CD4-positive, alpha-beta T cell treated with Interleukin-21 for 1 hour (primary cell): Measurements from ENCODE around the gene ANTKMT.
A peak's percentile ranks its signal among the peaks of the same experiment; 100 is the strongest.
"Not testable (repeated sequence)": the region's sequence is repeated elsewhere in the genome, so short reads cannot be mapped to it uniquely, and the experiment has no call there.

ENCODE experiments used
- DNase-seq: peaks from one replicate; pipeline ENCODE4 v3.0.0-alpha.2; 2020

The ANTKMT gene

GRCh38 chr16:746637-747036 lies 25.7 kb downstream of the ANTKMT start:
- no peak for DNase-seq

- DNase-seq, result no peak
Measured at GRCh38 chr16:747978-748746, 27.2 kb downstream of the ANTKMT start.

GRCh38 chr16:749010-749409 lies 28.1 kb downstream of the ANTKMT start:
- DNase-seq, result no peak

- no peak for DNase-seq
Measured at GRCh38 chr16:750485-750884, 29.5 kb downstream of the ANTKMT start.

GRCh38 chr16:751152-752006 lies 30.4 kb downstream of the ANTKMT start:
- DNase-seq, result no peak

- no peak for DNase-seq
Measured at GRCh38 chr16:752007-752312, 31.0 kb downstream of the ANTKMT start.

- not testable (repeated sequence) for DNase-seq
Measured at GRCh38 chr16:754121-754607, 33.2 kb downstream of the ANTKMT start.

GRCh38 chr16:754656-755055 lies 33.7 kb downstream of the ANTKMT start:
- DNase-seq, result peak; percentile 20

GRCh38 chr16:756428-756827 lies 35.5 kb downstream of the ANTKMT start:
- DNase-seq, result no peak

- no peak for DNase-seq
Measured at GRCh38 chr16:759110-759910, 38.4 kb downstream of the ANTKMT start.

GRCh38 chr16:760065-760464 lies 39.1 kb downstream of the ANTKMT start:
- DNase-seq, result no peak

GRCh38 chr16:760545-761343 lies 39.8 kb downstream of the ANTKMT start, which contains the start of gene MSLN:
TSS of gene MSLN (plus strand) at chr16:760734. CDS start at chr16:762681, 1,947 bp downstream.
- no peak for DNase-seq

GRCh38 chr16:761625-762513 lies 40.9 kb downstream of the ANTKMT start:
- DNase-seq, result no peak

- DNase-seq, result no peak
Measured at GRCh38 chr16:762595-763268, 41.8 kb downstream of the ANTKMT start.

- no peak for DNase-seq
Measured at GRCh38 chr16:763369-764183, 42.6 kb downstream of the ANTKMT start.

- DNase-seq, result no peak
Measured at GRCh38 chr16:764184-764750, 43.3 kb downstream of the ANTKMT start.

GRCh38 chr16:764848-765487 lies 44.0 kb downstream of the ANTKMT start:
- DNase-seq, result no peak

- no peak for DNase-seq
Measured at GRCh38 chr16:765488-765865, 44.5 kb downstream of the ANTKMT start.
